Prostate gland (tissue), 2 donors: ENCODE data around the gene EPN1.

Experiments used
- POLR2A ChIP-seq: fragments of 450-650 bp; IDR thresholded peaks from one replicate; pipeline ENCODE4 v1.6.1; 2016; ENCODE audit warnings: antibody characterized with exemption, mild to moderate bottlenecking
- POLR2AphosphoS5 ChIP-seq: sonication (generic); formaldehyde crosslinking; IDR thresholded peaks from one replicate; pipeline ENCODE4 v1.6.1; 2017; ENCODE audit warnings: antibody characterized with exemption
- TF ChIP-seq, protein P1 (sequence below), 4 experiments: fragments of 200-600 bp in 2 of 4; fragments of 450-650 bp in 2 of 4; sonication (generic) in 2 of 4; IDR thresholded peaks; 1 replicate in 3 of 4; 2 replicates in 1 of 4; pipeline ENCODE4 v1.5.1; 2016 to 2019; ENCODE audit warnings: antibody characterized with exemption in 4 of 4, mild to moderate bottlenecking in 2 of 4, moderate library complexity in 2 of 4

DNA sequence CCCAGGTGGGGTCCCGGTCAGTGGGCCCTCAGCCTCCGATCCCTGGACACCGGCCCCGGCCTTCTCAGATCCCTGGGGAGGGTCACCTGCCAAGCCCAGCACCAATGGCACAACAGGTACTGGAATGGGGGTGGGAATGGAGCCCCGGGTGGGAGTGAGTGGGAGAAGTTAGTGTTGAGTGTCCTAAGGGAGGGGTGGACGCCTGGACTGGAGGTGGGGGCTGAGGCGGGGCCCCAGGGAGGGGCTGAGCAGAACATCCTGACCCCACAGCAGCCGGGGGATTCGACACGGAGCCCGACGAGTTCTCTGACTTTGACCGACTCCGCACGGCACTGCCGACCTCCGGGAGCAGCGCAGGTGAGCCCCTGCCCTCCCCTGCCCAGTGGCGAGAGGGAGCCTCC lies 17.7 kb downstream of the EPN1 start:
- TF ChIP-seq, protein P1, sequence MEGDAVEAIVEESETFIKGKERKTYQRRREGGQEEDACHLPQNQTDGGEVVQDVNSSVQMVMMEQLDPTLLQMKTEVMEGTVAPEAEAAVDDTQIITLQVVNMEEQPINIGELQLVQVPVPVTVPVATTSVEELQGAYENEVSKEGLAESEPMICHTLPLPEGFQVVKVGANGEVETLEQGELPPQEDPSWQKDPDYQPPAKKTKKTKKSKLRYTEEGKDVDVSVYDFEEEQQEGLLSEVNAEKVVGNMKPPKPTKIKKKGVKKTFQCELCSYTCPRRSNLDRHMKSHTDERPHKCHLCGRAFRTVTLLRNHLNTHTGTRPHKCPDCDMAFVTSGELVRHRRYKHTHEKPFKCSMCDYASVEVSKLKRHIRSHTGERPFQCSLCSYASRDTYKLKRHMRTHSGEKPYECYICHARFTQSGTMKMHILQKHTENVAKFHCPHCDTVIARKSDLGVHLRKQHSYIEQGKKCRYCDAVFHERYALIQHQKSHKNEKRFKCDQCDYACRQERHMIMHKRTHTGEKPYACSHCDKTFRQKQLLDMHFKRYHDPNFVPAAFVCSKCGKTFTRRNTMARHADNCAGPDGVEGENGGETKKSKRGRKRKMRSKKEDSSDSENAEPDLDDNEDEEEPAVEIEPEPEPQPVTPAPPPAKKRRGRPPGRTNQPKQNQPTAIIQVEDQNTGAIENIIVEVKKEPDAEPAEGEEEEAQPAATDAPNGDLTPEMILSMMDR (IDR thresholded peaks at IDR 0.05), result no peak
- no peak for TF ChIP-seq POLR2AphosphoS5
- no peak for TF ChIP-seq POLR2A
